ENCODE measurements around the gene SGO2.

DNA sequence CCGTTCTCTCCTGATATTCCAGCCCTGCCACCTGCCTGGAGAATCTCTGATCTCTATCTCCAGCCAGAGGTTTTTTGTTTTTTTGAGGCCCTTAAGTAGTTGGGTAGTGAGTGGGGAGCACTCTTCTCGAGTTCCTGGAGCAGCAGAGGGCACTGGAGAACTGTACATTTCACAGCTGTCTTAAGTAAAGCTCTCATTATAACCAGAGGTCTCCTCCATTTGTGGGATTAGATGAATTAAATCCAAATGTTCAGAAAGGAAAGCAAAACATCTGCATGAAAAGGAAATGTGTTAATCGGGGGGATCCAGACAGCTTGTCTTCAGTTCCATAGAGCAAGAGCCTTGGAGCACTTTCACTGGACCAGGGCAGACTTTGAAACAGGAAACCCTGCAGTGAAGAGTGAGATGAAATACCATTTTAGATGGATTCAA is 92.6 kb downstream of the SGO2 start:
- TF ChIP-seq, protein P1, sequence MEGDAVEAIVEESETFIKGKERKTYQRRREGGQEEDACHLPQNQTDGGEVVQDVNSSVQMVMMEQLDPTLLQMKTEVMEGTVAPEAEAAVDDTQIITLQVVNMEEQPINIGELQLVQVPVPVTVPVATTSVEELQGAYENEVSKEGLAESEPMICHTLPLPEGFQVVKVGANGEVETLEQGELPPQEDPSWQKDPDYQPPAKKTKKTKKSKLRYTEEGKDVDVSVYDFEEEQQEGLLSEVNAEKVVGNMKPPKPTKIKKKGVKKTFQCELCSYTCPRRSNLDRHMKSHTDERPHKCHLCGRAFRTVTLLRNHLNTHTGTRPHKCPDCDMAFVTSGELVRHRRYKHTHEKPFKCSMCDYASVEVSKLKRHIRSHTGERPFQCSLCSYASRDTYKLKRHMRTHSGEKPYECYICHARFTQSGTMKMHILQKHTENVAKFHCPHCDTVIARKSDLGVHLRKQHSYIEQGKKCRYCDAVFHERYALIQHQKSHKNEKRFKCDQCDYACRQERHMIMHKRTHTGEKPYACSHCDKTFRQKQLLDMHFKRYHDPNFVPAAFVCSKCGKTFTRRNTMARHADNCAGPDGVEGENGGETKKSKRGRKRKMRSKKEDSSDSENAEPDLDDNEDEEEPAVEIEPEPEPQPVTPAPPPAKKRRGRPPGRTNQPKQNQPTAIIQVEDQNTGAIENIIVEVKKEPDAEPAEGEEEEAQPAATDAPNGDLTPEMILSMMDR (IDR thresholded peaks at IDR 0.05): no peak
- no peak for TF ChIP-seq POLR2A (IDR thresholded peaks at IDR 0.05)
